Cardiac muscle cell (in vitro differentiated cells and primary cell): Measurements from ENCODE around the gene BRF1. TPM values are rescaled to one million over a fixed set of nuclear protein-coding genes. Genes with fewer than 3 reads are reported as not detected.

Source experiments
- DNase-seq, 2 donors: peaks; one replicate each; pipeline versions ENCODE4 v3.0.0 to v3.0.0-alpha.2; 2010 to 2017; ENCODE audit warnings: low read depth in 1 of 2, low spot score in 1 of 2
- H3K27ac ChIP-seq: fragments of 200-600 bp; sonication (generic); 2 replicates; pipeline ENCODE4 v1.5.1; 2016
- H3K27me3 ChIP-seq: fragments of 200-600 bp; sonication (generic); 2 replicates; pipeline ENCODE4 v1.6.0; 2016; ENCODE audit warnings: control low read depth
- H3K36me3 ChIP-seq: fragments of 200-600 bp; sonication (generic); 2 replicates; pipeline ENCODE4 v1.5.1; 2016; ENCODE audit warnings: control low read depth
- H3K4me1 ChIP-seq: fragments of 200-600 bp; sonication (generic); 2 replicates; pipeline ENCODE4 v1.8.1; 2017; ENCODE audit warnings: low read depth, mild to moderate bottlenecking, mixed run types
- H3K4me3 ChIP-seq: fragments of 200-600 bp; sonication (generic); 2 replicates; pipeline ENCODE4 v1.5.1; 2016; ENCODE audit warnings: mild to moderate bottlenecking
- H3K9me3 ChIP-seq: fragments of 200-600 bp; sonication (generic); 2 replicates; pipeline ENCODE4 v1.5.1; 2017; ENCODE audit warnings: low read depth, mild to moderate bottlenecking, control low read depth
- polyA plus RNA-seq: library from polyadenylated mRNA; unstranded; fragments of >200 nt; fragmentation: Nextera tagmentation; extraction: Ambion mirVana; gene quantifications from 2 replicates; pipeline ENCODE4 v1.2.1, GENCODE V29; 2016
- total RNA-seq: library from RNA; depleted of rRNA; stranded (reverse); fragments of >200 nt; gene quantifications from 2 replicates; pipeline ENCODE4 v1.2.3, GENCODE V29; 2016
- TF ChIP-seq, protein P1 (sequence below): IDR thresholded peaks from 2 replicates; pipeline ENCODE4 v1.5.1; 2012; ENCODE audit warnings: low read depth, mild to moderate bottlenecking, low read length

BRF1 gene
- total and polyA plus RNA-seq, 2 experiments from 2014 or later, result 26.6 to 82.2 TPM

DNA sequence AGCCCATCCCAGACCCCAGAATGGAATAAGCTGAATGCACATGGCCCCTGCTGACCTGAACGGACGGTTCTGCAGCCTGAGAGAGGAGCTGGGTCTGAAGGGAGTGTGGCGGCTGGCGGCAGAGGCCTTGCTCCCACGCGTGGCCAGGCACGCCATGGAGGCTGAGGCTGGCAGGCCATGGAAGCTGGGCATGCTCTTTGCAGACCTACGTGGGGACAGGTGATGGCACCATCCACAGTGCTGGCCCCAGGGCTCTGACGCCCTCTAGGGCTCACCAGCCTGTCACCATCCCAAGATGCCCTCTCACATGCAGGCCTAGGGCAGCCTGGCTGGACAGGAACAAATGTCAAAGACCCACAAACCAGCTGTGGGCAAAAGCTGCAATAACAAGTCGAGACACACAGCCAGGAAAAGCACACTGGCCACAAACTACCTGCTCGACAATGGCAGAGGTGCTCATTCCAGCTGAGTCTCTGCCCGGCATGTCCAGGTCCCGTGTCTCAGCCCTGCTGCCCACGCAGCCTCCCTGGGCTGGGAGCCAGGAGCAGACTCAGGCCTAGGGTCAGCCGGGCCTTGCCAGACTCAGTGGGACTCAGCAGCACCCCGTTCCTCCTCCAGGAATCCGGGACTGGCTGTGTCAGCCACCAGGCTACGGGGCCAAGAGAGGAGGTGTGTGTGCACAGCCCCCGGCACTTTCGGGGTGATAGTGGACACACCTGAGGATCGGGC lies 32.8 kb downstream of the BRF1 start:
- H3K27me3 ChIP-seq, result no peaks in the 10 kb centered on the region
- H3K9me3 ChIP-seq, result no peaks in the 10 kb centered on the region
- no peaks in the 10 kb centered on the region for H3K36me3 ChIP-seq
- DNase-seq, result no peak
- TF ChIP-seq, protein P1, sequence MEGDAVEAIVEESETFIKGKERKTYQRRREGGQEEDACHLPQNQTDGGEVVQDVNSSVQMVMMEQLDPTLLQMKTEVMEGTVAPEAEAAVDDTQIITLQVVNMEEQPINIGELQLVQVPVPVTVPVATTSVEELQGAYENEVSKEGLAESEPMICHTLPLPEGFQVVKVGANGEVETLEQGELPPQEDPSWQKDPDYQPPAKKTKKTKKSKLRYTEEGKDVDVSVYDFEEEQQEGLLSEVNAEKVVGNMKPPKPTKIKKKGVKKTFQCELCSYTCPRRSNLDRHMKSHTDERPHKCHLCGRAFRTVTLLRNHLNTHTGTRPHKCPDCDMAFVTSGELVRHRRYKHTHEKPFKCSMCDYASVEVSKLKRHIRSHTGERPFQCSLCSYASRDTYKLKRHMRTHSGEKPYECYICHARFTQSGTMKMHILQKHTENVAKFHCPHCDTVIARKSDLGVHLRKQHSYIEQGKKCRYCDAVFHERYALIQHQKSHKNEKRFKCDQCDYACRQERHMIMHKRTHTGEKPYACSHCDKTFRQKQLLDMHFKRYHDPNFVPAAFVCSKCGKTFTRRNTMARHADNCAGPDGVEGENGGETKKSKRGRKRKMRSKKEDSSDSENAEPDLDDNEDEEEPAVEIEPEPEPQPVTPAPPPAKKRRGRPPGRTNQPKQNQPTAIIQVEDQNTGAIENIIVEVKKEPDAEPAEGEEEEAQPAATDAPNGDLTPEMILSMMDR, result no peak
- H3K27ac ChIP-seq, result no peak overlapping the region
- H3K4me3 ChIP-seq, result no peak overlapping the region
- H3K4me1 ChIP-seq, result no peaks in the 10 kb centered on the region

DNA sequence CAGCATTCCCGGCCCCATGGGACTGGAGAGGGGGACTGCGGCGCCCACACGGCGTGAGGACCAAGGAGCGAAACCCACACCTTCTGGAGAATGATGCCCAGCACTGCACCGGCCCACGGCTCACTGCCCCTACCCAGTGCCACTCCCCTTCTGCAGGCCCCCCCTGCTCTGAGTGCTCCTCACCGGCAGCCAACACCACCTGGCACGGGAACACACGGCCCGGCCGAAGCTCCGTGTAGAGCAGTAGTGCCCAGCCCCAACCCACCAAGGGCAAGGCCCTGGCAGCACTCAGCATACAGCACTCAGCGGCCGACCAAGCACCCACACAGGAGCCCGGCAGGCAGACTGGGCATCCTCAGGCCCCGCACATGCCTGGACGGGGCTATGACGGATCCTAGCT lies 39.0 kb downstream of the BRF1 start:
- DNase-seq, result no peak
- no peak overlapping the region for H3K27ac ChIP-seq
- no peaks in the 10 kb centered on the region for H3K9me3 ChIP-seq
- H3K4me1 ChIP-seq, result no peaks in the 10 kb centered on the region
- H3K4me3 ChIP-seq, result no peak overlapping the region
- TF ChIP-seq, protein P1, result no peak
- no peaks in the 10 kb centered on the region for H3K27me3 ChIP-seq
- H3K36me3 ChIP-seq, result no peaks in the 10 kb centered on the region

DNA sequence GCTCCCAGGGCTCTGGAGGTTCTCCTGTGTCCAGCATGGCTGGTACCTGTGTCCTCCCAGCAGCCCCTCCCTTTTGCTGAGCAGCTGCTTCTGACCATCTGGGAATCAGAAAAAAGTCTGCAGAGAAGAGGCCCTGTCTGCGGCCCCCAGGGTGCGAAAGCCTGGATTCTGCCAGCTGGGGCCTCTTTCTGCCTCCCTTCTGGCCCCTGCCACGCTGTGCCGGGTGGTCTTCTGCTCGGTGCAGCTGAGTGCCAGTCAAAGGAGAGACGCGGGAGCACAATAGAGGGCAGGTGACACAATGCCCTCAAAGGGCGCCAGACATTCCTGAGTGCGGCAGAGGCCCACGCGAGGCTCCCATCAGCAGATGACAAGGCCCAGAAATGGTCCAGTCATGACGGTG lies 39.8 kb downstream of the BRF1 start:
- Histone ChIP-seq H3K36me3 (no peaks in the 10 kb centered on the region), H3K4me1 (no peaks in the 10 kb centered on the region), H3K27me3 (no peaks in the 10 kb centered on the region), H3K27ac (no peak overlapping the region), H3K4me3 (no peak overlapping the region), H3K9me3 (no peaks in the 10 kb centered on the region)
- DNase-seq, result no peak
- TF ChIP-seq, protein P1, result no peak

DNA sequence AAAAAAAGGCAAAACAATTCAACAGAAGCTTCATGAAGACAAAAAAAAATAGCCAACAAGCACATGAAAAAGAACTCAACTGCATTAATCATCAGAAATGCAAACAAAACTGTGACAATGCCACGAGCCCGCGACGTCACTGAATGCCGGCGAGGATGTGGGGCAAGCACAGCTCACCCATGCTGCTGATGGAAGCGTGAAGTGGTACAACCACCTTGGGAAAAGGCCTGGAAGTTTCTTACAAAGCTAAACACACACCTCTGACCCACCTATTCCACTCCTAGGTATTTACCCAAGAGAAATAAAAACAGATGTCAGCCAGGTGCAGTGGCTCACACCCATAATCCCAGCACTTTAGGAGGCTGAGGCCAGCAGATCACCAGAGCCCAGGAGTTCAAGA lies 42.0 kb downstream of the BRF1 start:
- no peak for DNase-seq
- H3K4me1 ChIP-seq, result peaks cover 6% of the 10 kb centered on the region
- H3K36me3 ChIP-seq, result no peaks in the 10 kb centered on the region
- no peak overlapping the region for H3K27ac ChIP-seq
- no peaks in the 10 kb centered on the region for H3K27me3 ChIP-seq
- H3K4me3 ChIP-seq, result no peak overlapping the region
- no peaks in the 10 kb centered on the region for H3K9me3 ChIP-seq
- TF ChIP-seq, protein P1, result no peak

DNA sequence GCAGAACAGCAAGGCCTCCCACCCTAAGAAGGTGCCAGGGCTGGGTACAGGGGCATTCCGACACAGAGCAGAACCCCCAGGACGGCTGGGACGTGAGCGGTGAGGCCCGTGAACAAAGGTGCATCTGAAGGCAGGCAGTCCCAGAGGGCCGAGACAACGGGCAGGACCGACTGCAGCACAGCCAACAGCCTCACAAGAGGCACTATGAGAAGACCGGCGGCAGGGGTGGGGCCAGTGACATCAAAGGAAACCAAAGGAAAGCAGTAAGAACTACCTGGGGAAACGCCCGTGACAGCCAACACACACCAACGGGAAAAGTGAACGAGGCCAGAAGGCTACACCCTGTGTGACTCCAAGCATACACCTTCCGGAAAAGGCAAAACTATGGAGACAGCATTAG lies 43.3 kb downstream of the BRF1 start:
- TF ChIP-seq, protein P1, result no peak
- H3K36me3 ChIP-seq, result peaks cover under 1% of the 10 kb centered on the region
- H3K27me3 ChIP-seq, result no peaks in the 10 kb centered on the region
- no peak overlapping the region for H3K4me3 ChIP-seq
- peaks cover 6% of the 10 kb centered on the region for H3K4me1 ChIP-seq
- DNase-seq, result no peak
- H3K27ac ChIP-seq, result no peak overlapping the region
- H3K9me3 ChIP-seq, result no peaks in the 10 kb centered on the region
